Measurements from ENCODE around the gene CD6.

DNA sequence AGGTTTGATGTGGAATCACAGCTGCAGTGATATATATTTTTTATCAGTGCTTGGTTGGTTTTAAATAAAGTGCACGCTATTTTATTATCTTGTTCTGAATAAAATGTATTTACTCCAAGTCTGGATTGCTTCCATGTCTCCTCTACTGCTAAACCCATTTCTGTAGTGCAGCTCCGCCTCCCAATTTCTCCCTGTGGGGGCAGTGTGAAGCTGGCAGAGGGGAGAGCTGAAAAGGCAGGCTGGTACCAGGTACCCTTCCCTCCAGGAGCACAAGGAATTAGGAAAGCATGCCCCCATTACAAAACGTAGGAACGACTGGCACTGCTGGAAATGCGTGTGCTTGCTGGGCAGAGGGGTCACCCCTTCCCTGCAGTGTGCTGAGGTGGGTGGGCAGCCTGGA is 48.2 kb upstream of the CD6 start:
- TF ChIP-seq GATA3 (IDR thresholded peaks at IDR 0.05; ENCODE audit: low read depth, low read length), result no peak
- no peak for TF ChIP-seq GATA2 (IDR thresholded peaks at IDR 0.05; ENCODE audit: low read depth, low read length)
